CD4-positive, alpha-beta T cell treated with Interleukin-15 for 4 hours (primary cell): ENCODE measurements around the gene CLEC4E.
"Not testable (repeated sequence)": the region's sequence is repeated elsewhere in the genome, so short reads cannot be mapped to it uniquely, and the experiment has no call there.

Experiments used
- DNase-seq: peaks from one replicate; pipeline ENCODE4 v3.0.0-alpha.2; 2020; ENCODE audit warnings: low spot score

CLEC4E gene, protein sequence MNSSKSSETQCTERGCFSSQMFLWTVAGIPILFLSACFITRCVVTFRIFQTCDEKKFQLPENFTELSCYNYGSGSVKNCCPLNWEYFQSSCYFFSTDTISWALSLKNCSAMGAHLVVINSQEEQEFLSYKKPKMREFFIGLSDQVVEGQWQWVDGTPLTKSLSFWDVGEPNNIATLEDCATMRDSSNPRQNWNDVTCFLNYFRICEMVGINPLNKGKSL

DNA sequence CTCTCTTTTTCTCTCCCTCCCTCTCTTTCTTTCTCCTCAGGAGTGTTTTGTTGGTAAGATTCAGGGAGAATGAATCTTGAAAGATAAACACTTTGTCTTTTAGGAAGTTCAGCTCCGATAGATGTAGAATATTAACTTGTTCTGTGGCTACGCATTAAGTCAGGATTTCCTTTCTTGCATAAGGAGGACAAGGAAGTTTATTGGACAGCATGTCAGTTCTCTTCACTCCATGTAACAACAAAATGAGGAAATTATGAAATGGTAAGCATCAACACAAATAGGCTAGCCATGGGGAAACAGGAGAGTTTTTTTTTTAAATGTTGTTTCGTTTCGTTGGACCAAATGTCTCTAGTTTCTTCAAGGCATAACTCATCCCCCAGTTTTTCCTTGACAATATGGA lies at the start of gene CLEC4E:
CLEC4E (minus strand) TSS at position 75 of the 400 bp plus-strand sequence. CDS start 108 bp downstream, outside the sequence.
- DNase-seq: not testable (repeated sequence)

DNA sequence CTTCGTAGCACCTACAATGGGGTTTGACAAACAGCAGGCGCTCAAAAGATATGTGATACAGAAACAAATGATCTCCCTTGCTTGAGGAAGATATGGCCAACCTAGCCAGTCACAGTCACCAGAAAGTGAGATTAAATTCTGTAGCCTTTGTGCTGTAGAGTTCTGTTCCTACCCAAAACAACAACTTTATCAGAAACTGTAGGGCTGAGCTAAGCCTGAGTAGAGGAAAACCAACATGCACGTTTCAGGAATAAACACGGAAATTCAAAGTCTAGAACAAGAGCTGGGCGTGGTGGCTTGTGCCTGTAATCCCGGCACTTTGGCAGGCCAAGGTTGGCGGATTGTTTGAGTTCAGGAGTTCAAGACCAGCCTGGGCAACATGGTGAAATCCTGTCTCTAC lies 49.0 kb upstream of the CLEC4E start:
- no peak for DNase-seq

DNA sequence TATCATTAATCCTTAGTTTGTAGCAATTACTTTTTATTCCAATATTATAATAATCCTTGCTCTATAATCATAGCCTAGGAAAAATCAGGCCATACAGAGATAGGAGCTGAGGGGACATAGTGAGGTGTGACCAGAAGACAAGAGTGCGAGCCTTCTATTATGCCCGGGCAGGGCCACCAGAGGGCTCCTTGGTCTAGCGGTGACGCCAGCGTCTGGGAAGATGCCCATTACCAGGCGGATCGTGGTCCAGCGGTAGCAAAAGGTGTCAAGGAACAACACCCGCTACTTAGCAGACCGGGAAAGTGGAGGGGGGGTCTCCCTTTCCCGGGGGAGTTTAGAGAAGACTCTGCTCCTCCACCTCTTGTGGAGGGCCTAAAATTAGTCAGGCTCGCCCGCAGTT lies 43.8 kb upstream of the CLEC4E start:
- DNase-seq: not testable (repeated sequence)

DNA sequence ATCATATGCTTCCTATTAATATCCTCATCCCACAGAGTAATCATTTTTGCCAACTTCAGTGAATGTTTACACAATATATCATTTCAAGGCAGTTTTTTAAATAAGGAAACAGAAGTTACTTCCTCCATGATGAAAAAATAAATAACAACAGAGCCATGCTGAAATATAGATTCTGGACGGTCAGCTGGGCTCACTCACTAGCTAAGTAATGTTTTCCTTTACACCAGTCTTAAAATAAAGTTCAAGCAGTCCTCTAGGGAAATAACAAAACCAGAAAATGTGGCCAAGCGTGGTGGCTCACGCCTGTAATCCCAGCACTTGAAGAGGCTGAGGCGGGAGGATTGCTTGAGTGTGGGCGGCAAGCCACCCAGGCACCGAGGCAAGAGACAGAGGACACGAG lies 43.3 kb upstream of the CLEC4E start:
- no peak for DNase-seq

DNA sequence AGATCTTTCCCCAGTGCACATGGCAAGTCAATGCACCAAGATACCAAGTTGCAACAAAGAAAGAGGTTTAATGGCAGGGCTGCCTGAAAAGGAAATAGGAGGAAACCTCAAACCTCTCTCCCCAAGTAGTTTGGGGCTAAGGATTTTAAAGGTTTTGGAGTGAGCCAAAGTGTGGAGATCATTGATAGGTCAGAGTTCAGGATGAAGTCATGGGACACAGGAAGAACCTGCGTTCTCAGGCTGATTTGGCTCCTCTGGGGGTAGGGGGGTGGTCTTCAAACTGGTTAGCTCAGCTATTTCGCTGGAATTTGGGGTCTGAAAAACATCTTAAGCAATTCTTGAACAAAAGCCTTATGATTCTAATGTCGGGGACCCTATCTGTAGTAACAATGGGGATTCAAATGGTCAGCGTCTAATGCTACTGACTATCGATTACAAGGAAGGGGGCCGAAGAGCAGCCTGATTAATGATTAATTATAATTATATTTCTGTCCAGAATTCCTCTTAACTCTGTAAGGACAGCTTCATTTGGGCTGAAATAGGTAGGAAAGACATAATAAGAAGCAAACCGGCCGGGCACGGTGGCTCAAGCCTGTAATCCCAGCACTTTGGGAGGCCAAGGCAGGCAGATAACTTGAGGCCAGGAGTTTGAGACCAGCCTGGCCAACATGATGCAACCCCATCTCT lies 40.5 kb upstream of the CLEC4E start:
- DNase-seq: no peak

DNA sequence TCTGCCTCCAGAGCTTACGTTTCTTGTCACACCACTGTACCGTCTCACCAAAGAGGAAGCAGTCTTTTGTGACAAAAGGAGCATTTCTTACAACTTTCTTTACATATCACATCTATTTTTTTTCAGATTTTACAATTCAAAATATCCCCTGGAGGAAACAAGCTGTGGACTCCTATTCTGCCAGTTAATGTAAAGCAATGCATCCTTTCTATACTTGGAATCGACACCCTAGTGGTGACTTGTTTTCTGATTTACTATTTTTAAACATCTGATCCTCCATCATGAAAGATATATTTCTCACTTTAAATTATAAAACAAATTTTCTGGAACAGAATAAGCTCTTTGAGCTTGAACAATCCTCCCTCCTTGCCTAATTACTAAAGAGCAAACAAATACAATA lies 37.2 kb upstream of the CLEC4E start:
- no peak for DNase-seq

DNA sequence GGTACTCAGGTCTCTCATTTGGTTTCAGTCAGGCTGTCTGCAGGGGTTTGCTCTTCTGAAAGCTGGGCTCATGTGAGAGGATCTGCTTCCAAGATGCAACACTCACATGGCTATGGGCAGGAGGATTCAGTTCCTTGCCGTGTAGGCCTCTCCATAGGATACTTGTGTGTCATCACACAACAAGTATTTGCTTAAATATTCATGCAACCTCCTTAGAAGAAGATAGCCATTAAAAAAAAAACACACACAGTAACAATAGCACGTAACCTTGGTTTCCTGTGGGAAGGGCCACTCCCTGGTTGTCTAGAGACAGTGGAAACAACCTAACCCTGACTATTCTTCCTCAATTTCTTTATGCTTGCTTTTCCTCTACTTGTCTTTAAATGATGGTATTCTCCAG lies 31.8 kb upstream of the CLEC4E start:
- peak; percentile 6 for DNase-seq

DNA sequence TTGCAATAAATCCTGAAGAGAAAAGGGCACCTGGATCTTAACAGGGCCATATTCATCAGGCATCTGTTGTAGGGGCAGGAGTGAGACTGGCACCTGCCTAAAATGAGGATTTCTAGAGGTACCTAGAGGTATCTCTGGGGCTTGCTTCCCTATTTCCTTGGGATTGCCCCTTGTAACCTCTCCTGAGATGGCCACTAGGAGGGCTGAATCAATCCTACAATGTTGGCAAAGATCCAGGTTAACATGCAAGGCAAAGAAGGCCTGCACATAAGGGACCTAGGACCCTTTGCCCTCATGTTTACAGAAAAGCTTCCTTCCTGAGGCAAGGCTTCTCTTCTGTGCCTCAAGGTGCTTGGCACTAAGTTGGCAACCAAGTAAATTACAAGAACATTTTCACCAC lies 25.8 kb upstream of the CLEC4E start:
- DNase-seq: no peak

DNA sequence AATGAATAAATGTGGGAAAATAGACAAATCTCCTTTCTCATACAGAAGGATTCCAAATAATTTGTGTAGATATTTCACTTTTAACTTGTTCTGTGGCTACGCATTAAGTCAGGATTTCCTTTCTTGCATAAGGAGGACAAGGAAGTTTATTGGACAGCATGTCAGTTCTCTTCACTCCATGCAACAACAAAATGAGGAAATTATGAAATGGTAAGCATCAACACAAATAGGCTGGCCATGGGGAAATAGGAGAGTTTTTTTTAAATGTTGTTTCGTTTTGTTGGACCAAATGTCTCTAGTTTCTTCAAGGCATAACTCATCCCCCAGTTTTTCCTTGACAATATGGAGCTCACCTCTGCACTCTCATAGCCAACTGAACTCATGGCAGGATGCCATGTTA lies 25.3 kb upstream of the CLEC4E start:
- DNase-seq: not testable (repeated sequence)

DNA sequence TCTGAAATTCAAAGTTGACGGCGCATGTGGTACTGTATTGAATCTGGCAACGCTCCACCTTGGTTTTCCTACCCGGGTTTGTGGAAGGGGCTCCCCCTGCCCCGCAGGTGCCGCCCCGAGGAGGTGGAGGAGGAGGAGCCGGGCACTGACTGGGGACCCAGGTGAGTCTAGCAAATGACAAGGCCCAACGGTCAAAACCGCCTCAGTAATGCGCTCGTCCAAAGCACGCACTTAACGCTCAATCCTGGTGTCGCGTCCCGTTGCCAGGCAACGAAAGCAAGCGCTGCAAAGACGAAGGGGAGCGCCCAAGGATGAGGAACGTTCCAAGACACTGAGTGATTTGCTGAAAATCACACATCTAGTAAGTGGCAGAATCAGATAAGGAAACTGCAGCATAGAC lies 24.0 kb upstream of the CLEC4E start:
- no peak for DNase-seq

DNA sequence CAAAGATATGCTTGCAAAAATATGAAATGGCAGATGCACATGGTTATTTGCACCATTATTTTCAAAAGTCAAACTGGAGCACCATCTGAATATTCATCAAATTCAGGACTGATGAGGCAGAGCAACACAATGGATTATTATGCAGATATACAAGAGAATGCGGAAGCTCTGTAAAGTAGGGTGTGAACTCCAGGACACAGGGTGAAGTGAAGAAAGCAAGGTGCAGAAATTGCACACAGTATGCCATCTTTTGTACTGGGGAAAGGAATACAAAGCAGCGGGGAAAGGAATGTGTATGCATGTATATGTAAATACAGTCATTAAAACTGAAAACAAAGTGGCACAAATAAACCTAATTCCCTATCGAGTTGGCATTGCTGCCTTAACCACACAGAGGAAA lies 22.7 kb upstream of the CLEC4E start:
- DNase-seq: no peak

DNA sequence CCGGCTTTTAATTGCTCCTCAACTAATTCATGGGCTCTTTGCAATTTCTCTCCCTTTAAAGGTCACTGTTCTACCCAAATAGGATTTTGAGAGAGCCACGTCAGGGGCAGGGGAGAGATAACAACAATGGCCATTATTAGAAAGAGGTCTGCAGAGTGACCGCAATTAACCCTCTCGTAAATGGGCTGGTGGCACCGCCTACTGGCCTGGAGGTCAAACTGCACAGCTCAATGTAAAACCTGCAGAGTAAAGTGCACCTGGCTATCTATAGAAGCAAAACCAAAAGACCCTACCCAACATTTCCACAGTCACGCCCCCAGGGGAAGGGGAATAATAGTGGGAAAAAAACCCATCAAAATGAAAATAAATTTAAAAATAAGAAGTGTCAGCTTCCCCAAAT lies 21.6 kb upstream of the CLEC4E start:
- no peak for DNase-seq

DNA sequence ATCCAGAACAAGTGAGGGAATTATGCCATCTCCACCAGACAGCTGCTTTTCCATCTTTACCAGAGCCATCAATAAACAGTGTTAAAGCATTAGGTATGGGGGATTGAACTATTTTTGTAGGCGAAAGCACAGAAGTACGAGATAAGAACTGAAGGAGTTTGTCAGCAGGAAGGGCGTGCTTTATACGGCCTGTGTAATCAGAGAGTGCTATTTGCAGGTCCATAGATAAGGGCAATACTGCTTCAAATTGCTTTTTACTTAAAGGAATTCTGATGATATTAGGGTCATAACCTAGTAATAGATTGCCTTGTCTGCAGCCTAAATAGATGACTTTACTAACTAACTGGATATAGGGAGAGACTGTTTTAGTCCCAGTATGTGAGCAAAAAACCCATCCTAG lies 20.3 kb upstream of the CLEC4E start:
- DNase-seq: no peak

DNA sequence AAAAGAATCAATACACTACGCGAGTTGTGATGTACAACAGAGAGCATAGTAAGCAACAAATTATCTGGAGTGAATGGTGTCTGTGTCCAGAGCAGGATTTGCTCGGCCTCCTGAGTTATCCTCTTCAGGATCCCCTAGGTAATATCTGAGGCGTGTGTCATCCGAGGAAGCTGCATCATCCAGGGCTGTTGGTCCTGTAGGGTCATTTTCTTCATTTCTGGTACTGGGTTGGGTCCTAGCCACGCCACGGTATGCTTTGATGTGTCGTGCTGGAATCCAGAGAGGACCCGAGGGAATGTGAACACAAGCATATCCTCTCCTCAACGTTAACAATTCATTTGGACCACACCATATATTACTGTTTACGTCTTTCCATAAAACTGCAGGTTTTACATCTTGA lies 19.0 kb upstream of the CLEC4E start:
- no peak for DNase-seq

DNA sequence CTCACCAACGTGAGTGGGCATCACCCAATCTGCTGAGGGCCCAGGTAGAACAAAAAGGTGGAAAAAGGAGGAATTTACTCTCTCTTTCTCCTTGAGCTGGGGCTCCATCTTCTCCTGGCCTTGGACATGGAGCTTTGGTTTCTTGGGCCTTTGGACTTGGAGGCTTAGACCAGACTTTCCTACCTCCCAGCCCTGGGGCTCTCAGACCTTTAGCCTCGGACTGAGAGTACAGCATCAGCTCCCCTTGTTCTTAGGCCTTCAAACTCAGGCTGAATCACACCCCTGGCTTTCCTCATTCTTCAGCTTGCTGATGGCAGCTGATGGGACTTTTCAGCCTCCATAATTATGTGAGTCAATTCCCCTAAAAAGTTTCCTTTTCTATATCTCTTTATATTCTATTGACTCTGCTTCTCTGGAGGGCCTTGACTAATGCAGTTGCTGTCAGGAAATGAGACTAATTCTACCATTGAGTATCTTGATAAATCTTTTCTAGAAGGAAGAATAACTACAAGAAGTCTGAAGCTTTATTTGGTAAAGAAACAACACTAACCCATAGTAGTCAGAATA lies 15.9 kb upstream of the CLEC4E start:
- no peak for DNase-seq

DNA sequence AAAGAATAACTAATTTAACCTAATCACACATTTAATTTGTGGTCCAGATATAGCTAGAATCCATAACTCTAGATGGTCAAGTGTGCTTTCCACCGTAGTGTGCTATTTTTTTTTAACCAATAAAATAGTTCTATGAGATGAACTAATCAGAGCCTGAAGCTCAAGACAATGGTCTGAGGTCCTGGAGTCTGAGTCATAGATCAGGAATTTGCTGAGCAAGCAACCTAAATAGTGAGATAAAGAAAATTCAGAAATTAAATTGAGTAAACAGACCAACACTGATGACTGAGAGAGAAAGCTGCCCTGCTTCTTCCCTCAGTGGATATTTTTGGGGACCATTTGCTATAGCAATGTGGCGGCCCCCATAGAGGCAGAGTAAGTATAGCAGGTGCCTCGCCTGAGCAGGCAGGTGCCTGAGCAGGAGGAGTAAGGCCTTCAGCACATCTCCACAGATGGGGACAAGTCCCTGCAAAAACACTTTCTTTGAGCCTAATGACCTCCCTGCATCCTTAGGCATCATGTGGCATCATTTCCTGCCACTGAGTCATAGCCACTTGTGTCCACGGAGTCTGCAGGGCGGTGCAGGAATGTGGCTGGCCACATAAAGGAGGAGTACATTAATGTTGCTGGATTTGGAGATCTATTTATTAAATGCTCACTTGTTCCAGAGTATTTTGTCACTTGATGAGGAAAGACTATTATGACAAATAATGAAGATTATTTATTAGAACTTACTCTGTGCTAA lies 13.9 kb upstream of the CLEC4E start:
- no peak for DNase-seq

DNA sequence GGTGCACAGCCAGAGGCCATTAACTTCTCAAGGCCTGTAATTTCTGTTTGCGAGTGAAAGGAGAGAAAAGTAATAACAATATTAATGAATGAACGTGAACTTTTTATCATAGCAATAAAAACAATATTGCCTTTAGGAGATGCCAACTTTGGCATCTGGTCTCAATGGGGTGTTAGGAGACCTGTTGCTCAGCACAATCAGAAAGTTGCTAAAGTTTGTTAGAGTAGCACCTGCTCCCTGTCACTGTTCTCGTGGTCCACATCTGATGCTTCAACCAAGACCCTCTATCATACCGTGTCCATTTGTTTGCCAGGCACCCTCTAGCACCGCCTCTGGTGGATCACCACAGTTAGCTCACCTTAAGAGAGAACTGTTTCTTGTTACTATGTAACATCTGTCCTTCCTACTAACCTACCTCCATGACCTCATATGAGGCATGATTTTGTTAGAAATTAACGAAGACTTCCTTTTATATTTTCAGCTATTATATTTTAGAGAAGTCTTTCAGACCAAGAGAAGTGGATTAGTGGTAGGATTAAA lies 12.5 kb upstream of the CLEC4E start:
- DNase-seq: no peak

DNA sequence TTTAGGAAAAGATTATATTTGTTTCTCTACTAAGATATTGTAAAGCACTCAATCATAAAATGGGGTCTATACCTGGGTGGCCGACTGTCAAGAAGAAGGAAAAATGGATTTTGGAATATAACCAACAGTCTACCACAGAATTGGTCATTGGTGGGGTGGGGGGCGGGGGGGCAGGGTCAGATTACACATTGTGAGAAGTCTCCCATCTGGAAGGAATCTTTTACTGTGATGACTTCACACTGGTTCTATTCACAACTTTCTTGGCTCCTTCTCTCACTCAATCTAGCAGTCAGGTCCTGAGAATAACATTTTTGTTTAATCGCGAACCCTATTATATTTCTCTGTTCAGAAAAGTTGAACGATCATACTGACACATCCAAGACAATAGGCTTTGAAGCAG lies 8.7 kb upstream of the CLEC4E start:
- no peak for DNase-seq

DNA sequence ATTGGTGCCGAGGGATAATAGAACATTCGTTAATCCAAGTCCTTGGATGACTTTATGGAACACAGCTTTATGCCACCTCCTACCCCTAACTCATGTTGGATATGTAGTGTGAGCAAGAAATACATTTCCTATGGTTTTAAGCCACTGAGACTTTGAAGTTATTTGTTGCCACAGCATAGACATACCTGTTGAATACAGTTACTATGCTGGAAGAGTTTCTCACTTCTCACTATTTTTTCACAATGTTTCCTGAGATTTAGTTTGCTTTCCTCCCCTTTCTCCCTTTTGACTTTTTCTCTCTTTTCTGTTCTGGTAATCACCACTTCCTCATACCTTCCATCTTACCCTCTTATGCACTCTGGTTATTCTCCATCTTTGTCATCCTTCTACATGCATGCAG lies 7.5 kb upstream of the CLEC4E start:
- DNase-seq: no peak

DNA sequence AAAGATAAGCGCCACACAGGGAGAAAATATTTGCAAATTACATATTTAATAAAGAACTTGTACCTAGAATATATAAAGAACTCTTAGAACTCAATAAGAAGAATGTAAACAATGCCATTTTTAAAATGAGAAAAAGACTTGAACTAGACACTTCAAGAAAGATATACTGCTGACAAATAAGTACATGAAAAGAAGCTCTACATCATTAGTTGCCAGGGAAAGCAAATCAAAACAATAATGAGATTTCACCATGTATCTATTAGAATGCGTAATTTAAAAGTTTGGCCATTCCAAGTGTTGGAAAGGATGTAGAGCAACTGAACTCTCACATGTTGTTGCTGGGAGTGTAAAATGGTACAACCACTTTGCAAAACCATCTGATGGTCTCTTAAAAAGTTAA lies 6.9 kb upstream of the CLEC4E start:
- DNase-seq: no peak

DNA sequence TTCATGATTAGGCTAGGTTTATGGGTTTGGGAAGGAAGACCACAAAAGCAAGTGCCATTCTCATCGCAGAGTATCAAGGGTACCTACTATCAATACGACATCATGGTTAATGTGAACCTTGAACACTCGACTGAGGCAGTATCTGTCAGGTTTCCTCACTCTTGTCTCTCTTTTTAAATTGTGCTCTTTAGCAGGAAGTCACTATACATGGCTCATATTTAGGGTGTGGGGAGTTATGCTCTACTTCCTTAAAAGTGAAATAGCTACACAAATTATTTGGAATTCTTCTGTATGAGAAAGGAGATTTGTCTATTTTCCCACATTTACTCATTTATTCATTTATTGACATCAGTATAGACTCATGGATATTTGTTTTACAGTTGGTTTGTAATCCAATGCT lies 5.9 kb upstream of the CLEC4E start:
- no peak for DNase-seq

DNA sequence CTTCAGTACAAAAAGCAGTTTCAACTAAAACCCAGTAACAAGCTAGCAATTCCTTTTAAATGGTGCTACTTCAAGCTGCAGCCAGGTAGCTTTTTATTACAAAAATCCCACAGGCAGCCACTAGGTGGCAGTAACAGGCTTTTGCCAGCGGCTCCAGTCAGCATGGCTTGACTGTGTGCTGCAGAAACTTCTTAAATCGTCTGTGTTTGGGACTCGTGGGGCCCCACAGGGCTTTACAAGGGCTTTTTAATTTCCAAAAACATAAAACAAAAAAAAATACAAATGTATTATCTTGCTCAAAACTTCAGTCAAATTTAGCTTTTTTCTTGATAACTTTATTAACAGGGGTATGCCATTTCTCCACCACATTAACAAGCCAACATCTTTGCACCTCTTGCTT lies 3.6 kb upstream of the CLEC4E start:
- DNase-seq: peak; percentile 76

DNA sequence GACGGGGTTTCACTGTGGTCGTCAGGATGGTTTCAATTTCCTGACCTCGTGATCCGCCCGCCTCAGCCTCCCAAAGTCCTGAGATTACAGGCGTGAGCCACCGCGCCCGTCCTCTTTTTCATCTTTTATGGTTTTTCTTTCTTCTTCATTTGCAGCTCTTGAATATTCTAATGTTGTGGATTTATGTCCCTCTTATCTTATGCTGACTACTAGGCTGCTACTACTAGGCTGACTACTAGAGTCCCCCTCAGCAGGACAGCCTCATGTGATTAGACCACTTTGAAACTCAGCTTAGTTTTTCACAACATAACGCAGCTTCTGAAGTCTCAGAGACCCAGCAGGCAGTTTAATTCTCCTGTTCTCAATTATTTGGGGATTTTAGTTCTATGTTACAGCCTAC lies 857 bp upstream of the CLEC4E start:
- no peak for DNase-seq
